HG02884 (cell line): ENCODE measurements around the gene PLXNC1.

ENCODE experiments used
- ATAC-seq: cut with Tn5 transposase; IDR thresholded peaks from one replicate; pipeline ENCODE4 v1.9.1; 2021; ENCODE audit warnings: mild to moderate bottlenecking, moderate library complexity; ENCODE audit not compliant: unreplicated experiment

PLXNC1 gene

GRCh38 chr12:94229902-94230301 is 81.5 kb downstream of the PLXNC1 start:
- ATAC-seq: no peak

GRCh38 chr12:94230357-94230905 is 82.1 kb downstream of the PLXNC1 start:
- no peak for ATAC-seq

DNA sequence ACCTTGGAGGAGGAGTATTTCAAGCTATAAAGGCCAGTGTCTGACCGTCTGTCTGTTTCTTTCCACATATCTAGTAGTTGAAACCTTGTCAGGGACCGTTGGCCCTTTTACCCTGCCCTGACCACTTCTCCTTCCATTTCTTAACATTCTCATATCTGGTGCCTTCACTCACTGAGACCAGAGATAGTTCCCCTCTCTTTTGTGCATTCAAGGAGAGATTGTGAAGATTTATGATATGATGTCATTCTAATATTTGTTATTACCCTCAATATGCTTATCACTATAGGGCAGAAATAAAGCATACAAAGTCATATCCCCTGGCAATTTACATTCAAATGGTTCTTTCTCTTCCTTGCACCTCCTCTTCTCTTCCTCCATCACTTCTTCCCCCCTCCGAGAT is 83.3 kb downstream of the PLXNC1 start:
- no peak for ATAC-seq

- no peak for ATAC-seq
These were observed 87.5 kb downstream of the PLXNC1 start for GRCh38 chr12:94235848-94236247.

GRCh38 chr12:94239332-94239993 is 91.1 kb downstream of the PLXNC1 start:
- ATAC-seq: no peak

DNA sequence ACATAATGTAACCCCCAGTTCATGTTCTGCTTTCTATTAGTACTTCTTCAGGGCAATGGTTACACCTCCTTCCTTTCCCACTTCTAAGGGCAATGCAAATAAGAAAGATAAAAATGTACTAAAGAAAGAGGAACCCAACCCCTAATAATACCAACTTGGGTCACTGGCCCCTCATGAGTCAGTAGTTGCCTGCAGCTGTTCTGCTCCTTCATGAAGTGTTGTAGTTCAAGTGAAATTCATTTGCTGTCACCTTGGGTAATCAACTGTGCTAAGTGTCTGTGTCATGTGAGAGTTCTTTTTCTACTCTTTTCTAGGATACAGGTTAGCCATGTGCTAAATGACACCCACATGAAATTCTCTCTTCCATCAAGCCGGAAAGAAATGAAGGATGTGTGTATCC is 91.8 kb downstream of the PLXNC1 start:
- peak; percentile 80 for ATAC-seq

GRCh38 chr12:94242901-94243300 is 94.5 kb downstream of the PLXNC1 start:
- ATAC-seq: no peak

GRCh38 chr12:94244165-94245133 is 96.1 kb downstream of the PLXNC1 start:
- ATAC-seq: peak; percentile 58

DNA sequence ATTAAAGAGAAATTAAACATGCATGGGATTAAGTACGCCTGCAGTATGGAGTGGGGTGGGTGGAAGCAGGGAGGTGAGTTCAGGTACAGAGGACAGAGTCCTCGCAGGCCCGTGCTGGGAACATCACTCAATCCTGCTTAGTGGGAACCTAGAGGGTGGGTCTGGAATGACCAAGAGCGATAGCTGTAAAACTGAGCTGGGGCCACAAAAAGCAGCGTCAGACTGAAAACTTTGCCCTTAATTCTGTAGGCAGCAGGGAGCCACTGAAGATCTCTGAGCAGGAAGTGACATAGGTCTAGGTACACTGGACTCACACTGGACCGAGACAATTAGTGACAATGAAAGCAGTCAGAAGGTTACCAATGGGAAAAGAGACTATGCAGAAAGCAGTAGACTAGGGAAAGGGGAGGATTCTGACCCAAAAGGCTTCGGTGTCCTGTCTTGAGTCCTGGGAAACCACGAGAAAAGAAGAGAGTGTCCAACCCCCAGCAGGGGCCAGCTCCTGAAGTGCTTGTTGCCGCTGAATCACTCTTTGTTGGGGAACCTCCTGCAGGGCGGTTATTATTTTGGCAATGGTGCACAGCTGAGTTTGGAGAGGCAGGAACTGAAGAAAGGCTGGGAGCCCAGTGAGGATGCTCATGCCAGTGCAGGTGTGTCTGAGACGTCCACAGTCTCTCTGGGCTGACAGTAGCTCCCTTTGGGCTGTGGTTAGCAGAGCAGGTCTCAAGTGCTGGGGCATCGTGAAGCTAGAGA is 97.4 kb downstream of the PLXNC1 start:
- no peak for ATAC-seq

DNA sequence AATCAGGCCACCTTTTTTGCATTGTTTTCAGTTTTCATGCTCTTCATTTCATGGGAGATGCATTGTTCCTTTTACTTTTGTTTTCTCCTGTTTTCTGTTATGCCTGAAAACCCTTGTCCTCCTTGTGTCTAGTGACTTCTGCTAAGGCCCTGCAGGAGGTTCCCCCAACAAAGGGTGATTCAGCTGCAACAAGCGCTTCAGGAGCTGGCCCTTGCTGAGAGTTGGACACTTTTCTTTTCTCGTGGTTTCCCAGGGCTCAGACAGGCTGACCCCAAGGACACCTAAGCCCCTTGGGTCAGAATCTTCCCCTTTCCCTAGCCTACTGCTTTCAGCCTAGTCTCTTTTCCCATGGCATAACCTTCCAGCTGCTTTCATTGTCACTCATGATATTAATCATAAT is 98.9 kb downstream of the PLXNC1 start:
- ATAC-seq: no peak

DNA sequence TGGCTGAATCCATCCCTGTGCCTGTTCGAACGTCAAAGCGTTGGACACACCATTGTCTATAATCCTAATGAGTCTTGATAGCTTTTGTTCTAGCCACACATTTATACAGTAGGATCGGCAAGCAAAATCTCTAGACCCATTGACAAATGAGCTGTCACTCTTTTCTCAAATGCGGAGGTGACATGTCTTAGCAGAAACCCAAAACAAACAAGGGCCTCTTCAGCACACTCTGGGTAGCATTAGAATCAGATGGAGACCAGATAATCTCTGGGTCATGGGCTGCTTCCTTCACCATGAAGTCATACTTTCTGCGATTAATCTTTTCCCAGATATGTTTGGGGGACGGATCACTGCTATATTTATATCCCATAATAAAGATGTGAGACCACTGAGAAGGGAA is 100.2 kb downstream of the PLXNC1 start:
- no peak for ATAC-seq

GRCh38 chr12:94250130-94250529 is 101.8 kb downstream of the PLXNC1 start:
- no peak for ATAC-seq

DNA sequence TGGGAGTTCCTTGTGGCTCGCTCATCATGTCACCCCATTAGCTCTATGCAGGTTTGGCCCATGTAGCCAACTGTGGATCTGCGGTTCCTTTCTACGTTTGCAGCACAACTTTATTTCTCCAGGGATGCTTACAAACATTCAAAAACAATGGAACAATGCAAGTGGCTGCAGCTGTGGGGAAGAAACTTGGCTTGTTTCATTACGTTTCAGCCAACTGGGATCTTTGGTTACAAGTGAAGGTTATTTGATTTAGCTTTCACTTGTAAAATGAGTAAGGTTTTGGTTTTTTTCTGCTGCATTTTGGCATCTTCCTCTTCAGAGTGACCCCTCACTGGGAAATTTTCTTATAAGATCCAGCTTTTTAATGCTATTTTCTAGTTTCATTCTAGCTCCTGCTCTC is 105.9 kb downstream of the PLXNC1 start:
- no peak for ATAC-seq

DNA sequence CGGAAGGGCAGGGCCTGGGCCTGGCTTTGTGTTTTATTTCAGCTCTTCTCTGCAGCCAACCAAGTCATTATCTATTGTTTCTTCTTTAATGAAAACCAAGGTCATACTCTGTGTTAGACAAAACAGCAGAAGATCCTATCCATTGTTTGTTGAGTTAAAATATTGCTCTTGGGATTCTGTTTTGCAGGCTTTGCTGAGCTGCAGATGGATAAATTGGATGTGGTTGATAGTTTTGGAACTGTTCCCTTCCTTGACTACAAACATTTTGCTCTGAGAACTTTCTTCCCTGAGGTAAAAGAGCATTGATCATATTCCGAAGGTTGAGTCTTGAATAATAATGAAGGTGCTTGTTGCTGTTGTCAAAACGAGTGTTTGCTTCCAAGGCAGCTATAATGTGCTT is 106.6 kb downstream of the PLXNC1 start:
- ATAC-seq: no peak

DNA sequence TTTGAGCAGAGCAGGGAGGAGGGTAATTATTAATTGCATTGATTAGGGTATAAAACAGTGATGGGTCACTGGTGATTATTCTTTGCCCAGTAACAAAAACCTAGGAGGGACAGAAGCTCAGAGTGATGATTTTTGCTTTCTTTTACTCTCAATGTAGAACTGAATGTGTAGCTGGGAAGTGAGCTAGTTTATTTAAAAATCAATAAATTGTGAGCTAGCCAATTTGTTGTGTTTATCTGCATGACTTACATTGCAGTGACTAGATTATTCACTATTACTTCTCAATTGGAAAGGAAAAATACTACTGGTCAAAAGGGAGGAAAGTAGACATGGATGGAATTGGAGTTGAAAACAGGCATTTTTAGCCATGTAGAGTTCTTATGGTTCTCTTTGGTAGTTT is 107.1 kb downstream of the PLXNC1 start:
- no peak for ATAC-seq

DNA sequence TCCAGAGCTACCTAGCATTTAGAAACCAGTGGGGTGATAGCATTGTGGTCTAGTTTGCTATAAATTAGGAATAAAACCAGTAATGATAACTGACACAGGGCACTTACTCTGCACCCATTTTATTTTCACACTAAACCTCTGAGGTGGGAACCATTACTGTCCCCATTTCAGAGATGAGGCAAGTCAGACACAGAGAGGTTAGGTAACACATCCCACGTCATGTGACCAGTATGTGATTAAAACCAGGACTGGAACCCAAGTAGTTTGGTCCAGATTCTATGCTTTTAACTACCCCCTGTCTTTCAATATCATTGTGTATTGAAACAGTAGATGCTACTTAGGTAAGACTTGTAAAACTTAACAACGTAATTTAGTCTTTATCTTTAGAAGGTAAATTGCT is 110.2 kb downstream of the PLXNC1 start:
- ATAC-seq: no peak

GRCh38 chr12:94260017-94260416 is 111.6 kb downstream of the PLXNC1 start:
- no peak for ATAC-seq

GRCh38 chr12:94260717-94261116 is 112.3 kb downstream of the PLXNC1 start:
- ATAC-seq: no peak

GRCh38 chr12:94261119-94261518 is 112.7 kb downstream of the PLXNC1 start:
- no peak for ATAC-seq

DNA sequence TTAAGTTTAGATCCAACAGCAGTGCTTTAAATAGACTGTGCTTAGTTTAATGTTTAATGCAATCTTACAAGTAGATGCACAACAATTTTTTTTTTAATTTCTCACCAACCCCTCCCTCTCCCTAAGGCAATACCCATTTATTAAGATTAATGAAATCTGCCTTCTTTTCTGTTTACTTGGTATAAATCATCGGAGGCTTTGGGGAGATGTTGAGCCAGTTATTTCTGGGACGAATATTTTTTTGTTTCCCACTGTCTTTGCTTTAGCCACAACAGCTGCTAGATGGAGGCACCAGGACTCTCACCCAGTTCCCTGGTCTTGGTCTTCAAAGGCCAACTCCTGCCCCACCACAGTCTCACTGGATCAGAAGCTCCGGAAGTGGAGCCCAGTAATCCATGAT is 113.4 kb downstream of the PLXNC1 start:
- ATAC-seq: no peak
